Vagina (tissue), 2 donors: Measurements from ENCODE around the gene CDON. TPM values are rescaled to one million over a fixed set of nuclear protein-coding genes. Genes with fewer than 3 reads are reported as not detected.

ENCODE experiments used
- DNase-seq, 2 donors: peaks; one replicate each; pipeline ENCODE4 v3.0.0-alpha.2; 2017; ENCODE audit errors: extremely low spot score in 2 of 2
- H3K27ac ChIP-seq: fragments of 200-600 bp; sonication (generic); one replicate; pipeline ENCODE4 v1.5.1; 2019
- H3K27me3 ChIP-seq: fragments of 200-600 bp; sonication (generic); one replicate; pipeline ENCODE4 v1.5.1; 2019
- H3K36me3 ChIP-seq, 2 donors: fragments of 200-600 bp; sonication (generic); one replicate each; pipeline ENCODE4 v1.5.1; 2017 to 2019
- H3K4me1 ChIP-seq: fragments of 200-600 bp; sonication (generic); one replicate; pipeline ENCODE4 v1.5.1; 2019
- H3K4me3 ChIP-seq, 2 donors: fragments of 200-600 bp; sonication (generic); 1 replicate in 1 of 2; 2 replicates in 1 of 2; pipeline ENCODE4 v1.5.1; 2016 to 2019
- H3K9me3 ChIP-seq: fragments of 200-600 bp; sonication (generic); one replicate; pipeline ENCODE4 v1.5.1; 2019
- CTCF ChIP-seq, 3 experiments: fragments of 450-650 bp in 2 of 3; fragments of 200-600 bp in 1 of 3; sonication (generic) in 1 of 3; IDR thresholded peaks; one replicate each; pipeline ENCODE4 v1.5.1; 2017 to 2019; ENCODE audit warnings: antibody characterized with exemption in 3 of 3, mild to moderate bottlenecking in 2 of 3, moderate library complexity in 2 of 3
- POLR2A ChIP-seq, 2 donors: fragments of 450-650 bp; IDR thresholded peaks; one replicate each; pipeline ENCODE4 v1.6.1; 2017; ENCODE audit warnings: antibody characterized with exemption in 2 of 2, mild to moderate bottlenecking in 2 of 2, moderate library complexity in 2 of 2
- POLR2AphosphoS5 ChIP-seq, 2 donors: sonication (generic); formaldehyde crosslinking; IDR thresholded peaks; one replicate each; pipeline ENCODE4 v1.9.0; 2017; ENCODE audit warnings: antibody characterized with exemption in 2 of 2, mild to moderate bottlenecking in 2 of 2, low read depth in 1 of 2; ENCODE audit not compliant: insufficient read depth in 1 of 2
- intact Hi-C: fragments of 100-400 bp; cut with DNase I; formaldehyde crosslinking; loops from one replicate; pipeline ENCODE4 v1.15.1; 2023
- total RNA-seq: library from RNA; depleted of rRNA; stranded (reverse); fragments of >200 nt; gene quantifications from one replicate; pipeline ENCODE4 v1.2.3, GENCODE V29; 2016

The CDON gene
- total RNA-seq, 1 donor from 2014 or later = 9.8 TPM

DNA sequence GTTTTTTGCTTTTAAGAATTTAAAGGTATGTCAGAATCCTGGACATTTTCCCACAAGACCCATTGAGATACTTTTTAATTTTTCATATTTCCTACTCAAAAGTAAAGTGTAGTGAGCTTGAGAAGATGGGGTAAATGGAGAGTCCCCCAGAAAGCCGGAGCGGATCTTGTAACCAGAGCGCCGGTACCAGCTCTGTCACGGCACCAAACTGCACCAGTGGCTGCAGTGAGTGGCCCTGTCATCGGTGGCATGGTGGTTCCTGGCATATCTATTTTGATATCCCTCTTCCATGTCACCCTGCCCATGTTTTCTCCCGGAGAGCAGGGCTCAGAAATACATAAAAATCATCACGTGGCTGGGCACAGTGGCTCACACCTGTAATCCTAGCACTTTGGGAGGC lies 139.0 kb downstream of the CDON start:
- intact Hi-C loops = loop anchor here (5.0 kb wide), 1 partner anchor 274 kb away; no protein-coding TSS in a partner anchor
- no peaks in the 10 kb centered on the region for H3K27me3 ChIP-seq
- DNase-seq = peak in 1 of 2 donors; percentile 52
- no peaks in the 10 kb centered on the region for H3K36me3 ChIP-seq
- TF ChIP-seq POLR2AphosphoS5 (IDR thresholded peaks at IDR 0.05; ENCODE audit: insufficient read depth in 1 of 2, low read depth in 1 of 2) (no peak), CTCF (IDR thresholded peaks at IDR 0.05) (no peak), POLR2A (IDR thresholded peaks at IDR 0.05) (no peak)
- H3K9me3 ChIP-seq = no peaks in the 10 kb centered on the region
- no peak overlapping the region for H3K27ac ChIP-seq
- H3K4me3 ChIP-seq = no peak overlapping the region
- no peaks in the 10 kb centered on the region for H3K4me1 ChIP-seq

DNA sequence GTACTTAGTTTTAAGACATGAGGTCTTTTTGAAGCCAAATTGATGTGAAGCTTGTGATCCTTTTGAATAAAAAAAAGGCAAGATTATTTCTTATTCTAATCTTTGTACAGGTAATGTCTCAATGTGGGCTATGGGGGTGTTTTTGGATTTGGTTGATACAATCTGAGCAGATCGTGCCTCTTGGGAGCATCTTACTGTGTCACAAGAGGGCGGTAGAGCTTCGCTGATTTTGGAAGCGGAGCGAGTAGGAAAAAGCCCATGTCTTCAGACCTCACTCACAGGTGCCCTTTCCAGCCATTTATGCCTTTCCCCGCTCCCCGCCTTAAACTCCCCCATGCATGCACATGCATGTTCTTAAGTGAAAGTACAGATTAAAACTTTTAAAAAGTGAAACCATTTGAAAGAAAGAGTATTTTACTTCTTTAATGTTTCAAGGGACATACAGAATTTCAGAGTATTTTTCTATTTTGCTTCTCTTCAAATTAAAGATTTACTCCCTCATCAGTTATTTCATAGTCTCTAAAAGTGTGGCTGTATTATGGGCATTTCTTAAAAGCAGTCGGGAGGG lies 139.6 kb downstream of the CDON start:
- no peaks in the 10 kb centered on the region for H3K9me3 ChIP-seq
- no peak overlapping the region for H3K4me3 ChIP-seq
- H3K27me3 ChIP-seq = no peaks in the 10 kb centered on the region
- no peak for TF ChIP-seq POLR2AphosphoS5 (IDR thresholded peaks at IDR 0.05; ENCODE audit: insufficient read depth in 1 of 2, low read depth in 1 of 2)
- peak; percentile 70 to 89 (median 81) for TF ChIP-seq CTCF (IDR thresholded peaks at IDR 0.05)
- no peaks in the 10 kb centered on the region for H3K4me1 ChIP-seq
- H3K36me3 ChIP-seq = no peaks in the 10 kb centered on the region
- H3K27ac ChIP-seq = no peak overlapping the region
- intact Hi-C loops = loop anchor here (5.0 kb wide), 1 partner anchor 274 kb away; no protein-coding TSS in a partner anchor
- peak in 1 of 2 donors; percentile 79 for DNase-seq

DNA sequence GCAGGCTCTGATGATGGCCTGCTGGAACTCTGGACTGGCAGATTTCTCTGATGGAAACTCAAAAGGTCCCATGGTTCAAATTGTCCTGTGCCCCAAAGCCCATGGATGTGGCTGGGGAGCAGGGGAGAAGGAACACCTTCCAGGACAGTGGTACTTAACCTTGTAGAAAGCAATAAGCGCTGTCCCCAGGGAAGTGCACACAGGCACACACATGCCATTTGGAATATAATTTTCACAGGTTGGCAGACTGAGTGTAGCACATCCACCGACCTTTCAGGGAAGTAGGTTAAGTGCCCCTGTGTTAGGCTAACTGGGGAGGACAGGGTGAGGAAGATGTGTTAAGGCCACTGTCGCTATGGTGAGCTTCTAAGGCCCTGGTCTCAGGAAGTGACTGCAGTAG lies 140.5 kb downstream of the CDON start:
- intact Hi-C loops = loop anchor here (5.0 kb wide), 1 partner anchor 275 kb away; no protein-coding TSS in a partner anchor
- no peaks in the 10 kb centered on the region for H3K27me3 ChIP-seq
- DNase-seq = peak in 1 of 2 donors; percentile 83
- no peaks in the 10 kb centered on the region for H3K36me3 ChIP-seq
- no peak overlapping the region for H3K27ac ChIP-seq
- no peaks in the 10 kb centered on the region for H3K4me1 ChIP-seq
- TF ChIP-seq POLR2AphosphoS5 (IDR thresholded peaks at IDR 0.05; ENCODE audit: insufficient read depth in 1 of 2, low read depth in 1 of 2) (no peak), CTCF (IDR thresholded peaks at IDR 0.05) (no peak)
- no peak overlapping the region for H3K4me3 ChIP-seq
- H3K9me3 ChIP-seq = no peaks in the 10 kb centered on the region

GRCh38 chr11:125921042-125921441 lies 141.6 kb downstream of the CDON start:
- Histone ChIP-seq H3K27ac (no peak overlapping the region), H3K4me3 (no peak overlapping the region), H3K36me3 (no peaks in the 10 kb centered on the region), H3K9me3 (no peaks in the 10 kb centered on the region), H3K4me1 (no peaks in the 10 kb centered on the region), H3K27me3 (no peaks in the 10 kb centered on the region)
- TF ChIP-seq CTCF (IDR thresholded peaks at IDR 0.05) = no peak
- intact Hi-C loops = loop anchor here (5.0 kb wide), 1 partner anchor 276 kb away; no protein-coding TSS in a partner anchor
- peak in 1 of 2 donors; percentile 49 for DNase-seq

- no peaks in the 10 kb centered on the region for H3K9me3 ChIP-seq
- H3K27ac ChIP-seq = no peak overlapping the region
- H3K27me3 ChIP-seq = no peaks in the 10 kb centered on the region
- DNase-seq = peak in 1 of 2 donors; percentile 77
- intact Hi-C loops = no loop called here
- no peak overlapping the region for H3K4me3 ChIP-seq
- TF ChIP-seq POLR2A (IDR thresholded peaks at IDR 0.05) = no peak
- TF ChIP-seq POLR2AphosphoS5 (IDR thresholded peaks at IDR 0.05; ENCODE audit: insufficient read depth in 1 of 2, low read depth in 1 of 2) = no peak
- TF ChIP-seq CTCF (IDR thresholded peaks at IDR 0.05) = no peak
- H3K36me3 ChIP-seq = no peaks in the 10 kb centered on the region
- H3K4me1 ChIP-seq = no peaks in the 10 kb centered on the region
These were observed 144.4 kb downstream of the CDON start for GRCh38 chr11:125918140-125918840.
